HG03571 (cell line): ENCODE measurements around the gene SAMD4B.
"Not testable (repeated sequence)": the region's sequence is repeated elsewhere in the genome, so short reads cannot be mapped to it uniquely, and the experiment has no call there.

Source experiments
- ATAC-seq: cut with Tn5 transposase; IDR thresholded peaks from one replicate; pipeline ENCODE4 v1.9.1; 2021; ENCODE audit not compliant: unreplicated experiment

Gene SAMD4B

GRCh38 chr19:39362682-39363657 is 20.7 kb downstream of the SAMD4B start:
- ATAC-seq = no peak

GRCh38 chr19:39363901-39364457 is 21.8 kb downstream of the SAMD4B start:
- ATAC-seq = no peak

GRCh38 chr19:39365531-39365930 is 23.3 kb downstream of the SAMD4B start:
- no peak for ATAC-seq

GRCh38 chr19:39369200-39369599 is 27.0 kb downstream of the SAMD4B start:
- no peak for ATAC-seq

- no peak for ATAC-seq
These were observed 28.5 kb downstream of the SAMD4B start for GRCh38 chr19:39370735-39371134.

GRCh38 chr19:39372047-39372802 is 30.0 kb downstream of the SAMD4B start:
- no peak for ATAC-seq

GRCh38 chr19:39372941-39373340 is 30.7 kb downstream of the SAMD4B start:
- no peak for ATAC-seq

GRCh38 chr19:39375929-39376328 is 33.7 kb downstream of the SAMD4B start:
- ATAC-seq = no peak

GRCh38 chr19:39377373-39378362 is 35.4 kb downstream of the SAMD4B start:
- no peak for ATAC-seq

GRCh38 chr19:39379366-39379765 is 37.1 kb downstream of the SAMD4B start:
- not testable (repeated sequence) for ATAC-seq

- ATAC-seq = no peak
These were observed 37.7 kb downstream of the SAMD4B start for GRCh38 chr19:39379865-39380396.

- ATAC-seq = no peak
These were observed 38.6 kb downstream of the SAMD4B start for GRCh38 chr19:39380521-39381502.

GRCh38 chr19:39381910-39382611 is 39.8 kb downstream of the SAMD4B start:
- no peak for ATAC-seq

- no peak for ATAC-seq
These were observed 41.0 kb downstream of the SAMD4B start for GRCh38 chr19:39382991-39383828.

GRCh38 chr19:39384839-39385568 is 42.8 kb downstream of the SAMD4B start:
- no peak for ATAC-seq

GRCh38 chr19:39385629-39386411 is 43.6 kb downstream of the SAMD4B start:
- ATAC-seq = no peak
